Stimulated activated CD4-positive, alpha-beta T cell treated with anti-CD3 and anti-CD28 coated beads, Interleukin-2, amount 100 ng/mL, for 4 hours (primary cell): ENCODE data around the gene SLC2A4.

ENCODE experiments used
- DNase-seq: peaks from one replicate; pipeline ENCODE4 v3.0.0-alpha.2; 2020; ENCODE audit warnings: low read depth

SLC2A4 gene

GRCh38 chr17:7248796-7249195, 32.7 kb upstream of the SLC2A4 start:
- DNase-seq: no peak

DNA sequence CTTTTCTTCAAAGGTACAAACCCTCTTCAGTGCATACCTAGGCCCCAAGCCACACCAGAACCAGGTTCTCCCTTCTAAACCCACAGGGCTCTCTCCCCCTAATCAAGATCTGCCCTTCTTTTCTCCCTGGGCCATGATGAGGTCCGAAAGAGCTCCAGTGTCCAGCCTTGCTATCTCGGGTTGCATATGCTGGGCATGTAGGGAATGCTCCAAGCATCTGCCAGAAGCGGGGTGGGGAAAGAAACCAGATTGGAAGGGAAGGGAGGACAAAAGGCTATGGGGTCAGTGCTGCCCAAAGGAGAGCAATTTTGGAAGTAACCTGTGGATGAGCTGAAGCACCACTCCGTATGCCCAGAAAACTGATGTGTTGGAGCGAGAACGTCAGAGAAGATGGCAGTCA, 32.3 kb upstream of the SLC2A4 start:
- DNase-seq: no peak

- no peak for DNase-seq
Measured at GRCh38 chr17:7249830-7250229, 31.7 kb upstream of the SLC2A4 start.

GRCh38 chr17:7250695-7251627, 30.6 kb upstream of the SLC2A4 start:
- DNase-seq: no peak

DNA sequence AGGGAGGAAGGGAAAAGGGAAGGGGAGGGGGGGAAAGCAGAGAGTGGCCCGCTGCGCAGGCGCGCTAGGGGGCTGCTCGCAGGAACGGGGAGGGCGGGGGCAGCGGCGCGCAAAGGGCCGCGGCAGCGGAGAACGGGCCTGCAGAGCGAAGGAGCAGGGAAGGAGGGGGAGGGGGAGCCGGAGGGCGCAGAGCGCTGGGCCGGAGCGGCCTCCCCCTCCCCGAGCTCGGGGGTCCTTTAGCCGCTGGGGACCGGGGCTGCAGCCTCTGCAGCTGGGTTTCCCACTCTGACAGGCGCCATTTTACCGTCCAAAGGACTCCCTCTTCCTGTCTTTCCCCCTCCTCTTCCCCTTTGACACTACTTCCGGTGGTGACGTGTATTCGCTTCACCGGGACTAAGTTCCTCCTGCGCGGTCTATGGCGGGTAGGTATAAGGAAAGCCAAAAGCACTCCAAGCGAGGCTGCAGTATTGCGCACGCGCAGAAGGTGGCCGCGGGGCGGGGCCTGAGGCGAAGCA, 29.8 kb upstream of the SLC2A4 start, which contains the start of gene CTDNEP1:
TSS of gene CTDNEP1 (minus strand) at position 74 of the 515 bp plus-strand sequence. CDS start 438 bp downstream, outside the sequence.
- peak; percentile 98 for DNase-seq

- peak; percentile 69 for DNase-seq
Measured at GRCh38 chr17:7252176-7253043, 29.1 kb upstream of the SLC2A4 start, which contains the start of gene ELP5. TSS of gene ELP5 (plus strand) at chr17:7252215. CDS start at chr17:7252551, 336 bp downstream.

- no peak for DNase-seq
Measured at GRCh38 chr17:7253082-7253481, 28.4 kb upstream of the SLC2A4 start.

GRCh38 chr17:7254511-7254910, 27.0 kb upstream of the SLC2A4 start:
- DNase-seq: no peak

DNA sequence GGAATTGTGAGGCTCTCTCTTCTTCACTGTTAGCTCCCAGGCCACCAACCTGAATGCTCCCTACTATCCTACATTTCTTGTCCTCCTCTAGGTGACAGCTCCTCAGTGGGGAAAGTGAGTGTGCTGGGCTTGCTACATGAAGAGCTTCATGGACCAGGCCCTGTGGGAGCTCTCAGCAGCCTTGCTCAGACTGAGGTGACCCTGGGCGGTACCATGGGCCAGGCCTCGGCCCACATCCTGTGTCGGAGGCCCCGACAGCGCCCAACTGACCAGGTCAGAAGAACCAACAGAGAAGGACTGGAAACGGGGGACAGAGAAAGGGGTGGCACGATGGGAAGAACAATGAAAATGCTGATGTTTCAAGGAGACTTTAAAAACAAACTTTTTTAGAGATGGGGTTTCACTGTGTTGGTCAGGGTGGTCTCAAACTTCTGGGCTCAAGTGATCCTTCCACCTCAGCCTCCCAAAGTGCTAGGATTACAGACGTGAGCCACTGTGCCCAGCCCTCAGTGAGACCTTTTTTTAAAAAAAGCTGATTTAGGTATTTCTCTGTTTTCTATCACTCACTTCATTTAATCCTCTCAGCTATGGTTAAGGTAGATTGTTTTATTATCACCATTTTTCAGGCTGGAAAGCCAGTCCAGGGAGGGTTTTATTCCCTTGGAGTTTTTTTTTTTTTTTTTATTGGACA, 24.6 kb upstream of the SLC2A4 start:
- no peak for DNase-seq

DNA sequence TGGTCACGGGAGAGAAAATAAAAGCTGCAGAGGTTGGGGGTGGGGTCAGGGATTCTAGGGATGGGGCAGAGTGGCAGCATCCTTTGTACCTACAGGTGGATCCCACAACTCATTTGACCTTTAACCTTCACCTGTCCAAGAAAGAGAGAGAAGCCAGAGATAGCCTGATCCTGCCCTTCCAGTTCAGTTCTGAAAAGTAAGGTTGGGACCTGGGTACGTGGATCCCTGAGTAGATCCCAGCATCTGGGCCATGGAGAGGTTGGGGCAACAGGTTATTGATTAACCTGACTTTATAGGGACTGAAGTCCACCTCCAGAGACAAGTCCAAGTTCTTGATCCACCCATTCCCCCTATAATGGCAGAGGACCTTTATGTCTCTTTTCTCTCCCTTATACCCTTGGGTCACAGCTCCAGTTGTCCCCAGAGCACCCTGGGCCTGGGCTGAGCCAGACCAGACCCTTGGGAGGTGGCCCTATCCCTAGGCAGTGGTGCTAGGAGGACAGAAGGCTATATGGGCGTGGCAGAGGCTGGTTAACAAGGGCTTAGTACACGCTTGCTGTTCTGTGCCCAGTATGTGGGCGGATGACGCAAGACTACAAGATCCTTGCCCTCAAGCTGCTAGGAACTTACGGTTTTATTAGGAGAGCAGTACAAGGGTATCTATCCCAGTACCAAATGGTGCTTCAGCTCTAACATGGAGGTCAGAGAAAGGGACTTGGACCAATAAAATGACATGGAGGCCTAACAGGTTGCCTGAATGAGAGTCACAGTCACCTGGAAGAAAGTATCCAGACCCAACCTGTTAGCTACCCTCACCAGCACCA, 22.6 kb upstream of the SLC2A4 start:
- DNase-seq: no peak

DNA sequence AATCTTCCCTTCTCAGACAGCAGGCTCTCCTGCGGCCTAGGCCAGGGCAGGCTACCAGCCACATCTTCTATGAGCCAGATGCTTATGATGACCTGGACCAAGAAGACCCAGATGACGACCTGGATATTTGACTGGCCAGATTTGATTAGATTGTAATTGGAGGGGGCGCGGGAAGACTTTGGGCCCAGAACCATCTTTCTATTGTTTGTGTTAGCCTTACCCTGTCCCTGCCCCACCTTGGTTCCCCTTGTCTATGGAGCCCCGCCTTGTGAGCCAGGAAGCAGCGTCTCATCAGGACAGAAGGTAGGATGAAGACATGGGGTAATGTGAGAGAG, 22.0 kb upstream of the SLC2A4 start:
- DNase-seq: no peak

- no peak for DNase-seq
Measured at GRCh38 chr17:7260151-7260550, 21.4 kb upstream of the SLC2A4 start.

DNA sequence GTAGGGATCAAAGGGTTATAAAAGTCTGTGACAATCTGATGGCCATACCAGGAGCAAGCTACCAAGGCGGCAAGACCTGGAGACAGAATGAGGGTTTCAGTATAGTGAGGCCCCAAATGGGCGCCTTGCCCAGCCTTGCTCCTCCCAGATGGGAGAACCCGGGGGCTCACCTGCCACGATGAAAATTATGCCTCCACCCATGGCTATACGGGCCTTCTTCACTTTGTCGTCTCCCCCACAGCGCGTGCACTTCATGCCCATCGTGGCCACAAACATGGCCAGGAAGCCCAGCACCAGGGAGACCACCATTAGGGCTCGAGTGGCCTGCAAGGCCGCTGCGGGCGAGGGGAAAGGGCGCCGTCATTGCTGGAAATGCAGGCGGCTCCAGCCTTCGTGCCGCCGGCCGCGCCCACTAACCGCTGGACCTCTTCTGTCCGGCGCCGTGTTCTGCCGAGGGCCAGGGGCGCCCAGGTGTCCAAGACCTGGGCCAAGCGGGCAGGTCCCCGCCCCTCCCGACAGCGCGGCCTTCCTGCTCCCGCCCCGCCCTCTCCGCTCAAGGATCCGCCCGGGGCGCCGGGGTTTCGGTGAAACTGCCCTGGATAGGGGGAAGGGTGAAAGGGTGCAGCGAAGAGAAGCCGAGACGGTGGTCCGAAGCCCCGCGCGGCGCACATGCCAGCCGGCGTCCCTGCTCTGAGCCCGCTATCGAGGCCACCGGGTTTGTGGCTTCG, 20.7 kb upstream of the SLC2A4 start:
- no peak for DNase-seq

- DNase-seq: peak; percentile 47
Measured at GRCh38 chr17:7261379-7262191, 19.9 kb upstream of the SLC2A4 start.

GRCh38 chr17:7262192-7262934, 19.2 kb upstream of the SLC2A4 start, which contains the start of gene CLDN7:
TSS of gene CLDN7 (minus strand) at chr17:7262478. CDS start at chr17:7262043, 435 bp downstream.
- no peak for DNase-seq

GRCh38 chr17:7262935-7263800, 18.4 kb upstream of the SLC2A4 start:
- no peak for DNase-seq

DNA sequence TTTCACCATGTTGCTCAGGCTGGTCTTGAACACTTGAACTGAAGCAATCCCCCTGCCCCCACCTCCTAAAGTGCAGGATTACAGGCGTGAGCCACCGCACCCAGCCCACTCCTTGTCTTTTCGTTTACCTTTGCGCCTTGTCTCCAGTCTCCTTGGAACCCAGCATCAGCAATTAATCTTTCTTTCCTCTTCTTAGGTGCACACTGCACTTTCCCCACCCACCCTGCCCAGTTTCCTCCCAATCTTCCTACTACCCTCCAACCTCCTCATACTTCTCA, 17.8 kb upstream of the SLC2A4 start:
- no peak for DNase-seq

DNA sequence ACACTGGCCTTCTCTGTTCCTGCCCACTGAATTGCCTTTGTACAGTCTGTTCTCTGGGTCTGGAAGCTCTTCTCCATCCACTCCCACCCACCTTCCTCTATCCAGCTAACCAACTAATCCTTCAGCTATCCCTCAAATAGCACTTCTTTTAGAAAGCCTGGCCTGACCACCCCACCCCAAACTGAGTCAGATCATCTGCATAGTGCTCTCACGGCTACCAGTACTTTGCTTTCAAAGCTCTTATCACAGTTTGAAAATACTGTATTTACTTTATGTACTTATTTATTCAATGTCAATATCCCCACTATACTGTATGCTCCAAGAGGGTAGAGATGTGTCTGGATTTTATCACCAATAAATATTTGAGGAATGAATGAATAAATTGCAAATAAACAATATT, 14.7 kb upstream of the SLC2A4 start:
- no peak for DNase-seq
